ACHN (cell line): ENCODE data around the gene SLK.

Experiments
- DNase-seq: peaks from one replicate; pipeline ENCODE4 v3.0.0-alpha.2; 2015
- in situ Hi-C: cut with HindIII; loops from 2 replicates; pipeline ENCODE4 v1.10.0; 2017; ENCODE audit warnings: low sequenced_read_pairs, low pct_ligation_motif_present, low pct_unique_long_range_greater_than_20kb

Gene SLK

DNA sequence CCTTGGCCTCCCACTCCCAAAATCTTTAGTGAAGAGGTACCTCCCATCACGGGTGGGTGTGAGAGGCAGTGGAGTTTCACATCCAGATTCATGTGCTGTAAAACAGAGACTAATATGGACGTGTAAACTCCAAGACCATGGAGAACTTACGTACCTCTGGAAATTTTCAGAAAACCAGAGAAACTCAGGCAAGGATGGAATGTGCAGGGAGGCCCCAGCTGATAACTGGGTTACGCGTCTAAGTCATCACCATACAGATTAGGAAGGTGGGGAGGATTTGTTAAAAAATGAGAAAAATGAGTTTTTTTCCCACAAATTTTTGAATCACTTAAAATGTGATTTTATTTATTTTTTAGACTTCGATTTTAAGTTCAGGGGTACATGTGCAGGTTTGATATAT is 32.6 kb upstream of the SLK start:
- in situ Hi-C loops: no loop called here
- DNase-seq: no peak

DNA sequence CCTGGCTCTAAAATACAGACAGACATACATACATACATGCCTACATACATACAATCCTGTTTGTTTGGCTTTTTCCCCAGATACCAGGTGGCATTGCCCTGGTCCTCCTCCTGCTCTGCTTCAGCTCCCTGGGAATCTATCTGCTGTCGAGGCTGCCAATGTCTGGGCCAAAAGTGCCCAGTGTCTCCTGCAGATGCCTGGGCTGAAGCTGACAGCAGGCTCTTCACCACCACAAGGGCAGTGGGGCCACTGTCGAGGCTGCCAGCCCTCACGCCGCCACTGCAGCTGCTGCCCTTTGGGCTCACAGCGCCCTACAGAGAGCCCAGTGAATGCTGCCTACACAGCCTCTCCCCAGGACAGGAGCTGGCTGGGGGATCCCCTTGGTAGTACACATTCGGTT is 30.9 kb upstream of the SLK start:
- in situ Hi-C loops: no loop called here
- DNase-seq: no peak

DNA sequence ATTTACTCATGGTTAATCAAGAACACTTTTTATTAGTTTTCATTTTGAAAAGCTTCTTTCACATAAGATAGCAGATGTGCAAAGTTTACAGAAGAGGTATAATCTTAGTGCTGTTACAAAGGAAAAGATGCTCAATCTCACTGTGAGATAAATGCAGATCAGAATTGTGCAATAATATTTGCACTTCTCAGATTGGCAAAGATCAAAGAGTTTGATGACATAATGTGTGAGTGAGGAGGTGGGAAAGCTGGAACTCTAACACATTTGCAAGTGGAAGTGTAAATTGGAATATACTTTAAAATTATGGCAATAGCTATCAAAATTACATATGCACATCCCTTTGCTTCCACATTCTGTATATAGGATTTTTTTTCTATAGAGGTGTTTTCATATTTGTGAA is 27.4 kb upstream of the SLK start:
- DNase-seq: no peak
- in situ Hi-C loops: no loop called here

DNA sequence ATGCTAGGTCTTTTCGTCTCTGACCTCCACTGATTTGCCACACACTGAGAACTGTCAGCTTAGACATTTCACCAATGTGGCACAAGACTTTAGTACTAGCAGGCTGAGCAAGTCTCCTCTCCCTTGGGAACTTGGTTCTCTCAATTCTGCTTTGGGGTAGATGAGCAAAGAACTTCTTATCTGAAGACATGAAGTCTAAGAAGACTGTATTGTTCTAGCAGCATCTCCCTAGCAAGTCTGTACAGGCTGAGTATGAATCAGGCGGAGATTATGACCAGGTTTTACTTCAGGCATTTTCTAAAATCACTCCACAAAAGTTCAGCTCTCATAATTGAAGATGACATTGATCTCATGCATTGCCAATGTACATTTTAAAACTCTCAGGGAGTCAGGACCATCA is 25.1 kb upstream of the SLK start:
- in situ Hi-C loops: no loop called here

DNA sequence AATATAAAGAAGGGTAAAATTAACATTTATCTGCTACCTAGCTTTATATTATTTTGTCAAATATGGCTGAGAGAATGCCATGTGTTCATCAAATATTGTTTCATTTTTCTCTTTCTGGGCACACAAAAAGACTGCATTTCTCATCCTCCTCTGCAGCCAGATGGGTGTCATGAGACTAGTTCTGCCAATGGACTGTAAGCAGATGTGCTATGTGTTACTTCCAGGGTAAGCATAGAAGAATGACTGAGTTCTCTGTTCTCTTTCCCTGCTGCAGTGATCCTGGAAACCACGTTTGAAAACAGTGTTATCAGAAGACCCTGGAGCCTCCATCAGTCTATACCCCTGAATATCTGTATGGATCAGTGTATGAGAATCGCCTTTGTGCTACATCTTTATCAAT is 24.1 kb upstream of the SLK start:
- DNase-seq: no peak
- in situ Hi-C loops: no loop called here

More for the DNA sequence above, 25.1 kb upstream of the SLK start:
- no peak for DNase-seq

DNA sequence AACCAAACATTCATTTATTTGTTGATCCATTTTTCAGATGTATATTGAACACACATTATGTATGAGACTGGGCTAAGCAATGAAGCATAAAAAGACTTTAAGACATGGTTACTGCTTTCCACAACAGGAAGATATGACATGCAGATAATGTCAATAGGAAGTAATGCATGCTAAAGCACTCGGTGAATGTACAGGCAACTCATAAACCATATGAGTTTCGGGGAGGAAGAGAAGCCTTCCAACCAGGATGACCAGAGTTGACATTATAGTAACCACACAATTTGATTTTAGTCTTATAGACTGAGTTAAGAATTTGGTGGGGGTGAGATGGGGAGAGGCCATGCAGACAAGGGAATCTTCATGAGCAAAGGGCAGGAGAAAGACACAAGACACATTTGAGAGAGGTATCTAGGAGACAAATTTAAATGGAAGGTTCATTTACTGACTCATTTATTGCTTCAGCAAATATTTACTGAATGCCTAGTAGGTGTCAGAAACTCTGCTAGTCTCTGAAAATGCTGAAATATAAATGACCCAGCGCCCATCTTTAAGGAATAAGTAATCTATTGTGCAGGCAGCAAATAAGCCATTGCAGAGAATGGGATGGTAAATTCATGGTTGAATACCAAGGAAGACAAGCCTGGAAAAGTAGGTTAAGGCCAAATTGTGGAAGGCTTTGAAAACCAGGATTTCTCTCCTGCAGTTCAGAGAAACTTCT is 19.0 kb upstream of the SLK start:
- in situ Hi-C loops: no loop called here
- DNase-seq: no peak

DNA sequence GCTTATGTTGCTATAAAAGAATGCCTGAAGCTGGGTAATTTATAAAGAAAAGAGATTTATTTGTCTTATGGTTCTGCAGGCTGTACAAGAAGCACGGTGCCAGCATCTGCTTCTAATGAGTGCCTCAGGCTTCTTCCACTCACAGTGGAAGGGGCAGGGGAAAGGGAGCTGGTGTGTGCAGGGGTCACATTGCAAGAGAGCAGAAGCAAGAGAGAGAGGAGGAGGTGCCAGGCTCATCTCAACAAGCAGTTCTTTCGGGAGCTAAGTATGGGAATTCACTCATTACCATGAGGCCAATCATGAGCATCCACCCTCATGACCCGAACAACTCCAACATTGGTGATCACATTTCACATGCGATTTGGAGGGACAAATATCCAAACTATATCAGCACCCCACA is 17.2 kb upstream of the SLK start:
- in situ Hi-C loops: no loop called here
- no peak for DNase-seq

DNA sequence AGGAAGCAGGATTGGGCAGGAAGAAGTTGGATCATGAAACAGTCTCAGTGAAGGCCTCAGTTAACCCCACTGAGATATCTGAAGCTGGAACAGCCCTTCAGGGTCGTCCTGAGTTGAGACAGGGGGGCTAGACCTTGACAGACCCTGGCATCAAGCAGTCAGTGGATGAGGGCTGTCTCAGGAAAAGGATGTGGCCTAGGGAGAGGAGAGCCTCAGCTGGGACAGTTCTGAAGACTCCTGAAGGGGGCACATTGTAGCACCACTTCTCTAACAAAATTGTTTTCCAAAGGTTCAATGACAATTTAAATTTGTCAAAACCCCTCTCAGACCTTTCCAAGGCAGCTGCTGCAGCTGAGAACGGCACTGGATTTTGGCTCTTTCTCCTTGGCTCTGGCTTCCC is 15.8 kb upstream of the SLK start:
- DNase-seq: no peak
- in situ Hi-C loops: no loop called here

DNA sequence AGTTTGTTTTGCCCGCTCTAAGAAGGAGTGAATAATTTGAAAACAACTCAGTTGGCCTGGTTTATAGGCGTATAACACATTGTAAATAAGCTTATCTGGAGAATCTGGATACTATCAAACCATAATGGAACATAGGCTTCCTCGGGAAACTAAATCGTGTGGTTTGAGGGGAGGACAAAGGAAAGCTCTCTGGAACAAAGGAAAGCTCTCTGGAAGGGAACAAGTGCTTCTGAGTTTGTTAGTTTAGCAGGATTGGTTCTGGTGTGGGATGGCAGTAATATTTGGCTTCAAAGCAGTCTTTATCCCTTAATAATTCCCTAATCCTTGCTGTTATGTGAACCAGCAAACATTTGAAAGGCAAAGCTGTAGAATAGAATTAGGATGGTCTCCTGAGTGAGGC is 15.0 kb upstream of the SLK start:
- in situ Hi-C loops: no loop called here
- no peak for DNase-seq

DNA sequence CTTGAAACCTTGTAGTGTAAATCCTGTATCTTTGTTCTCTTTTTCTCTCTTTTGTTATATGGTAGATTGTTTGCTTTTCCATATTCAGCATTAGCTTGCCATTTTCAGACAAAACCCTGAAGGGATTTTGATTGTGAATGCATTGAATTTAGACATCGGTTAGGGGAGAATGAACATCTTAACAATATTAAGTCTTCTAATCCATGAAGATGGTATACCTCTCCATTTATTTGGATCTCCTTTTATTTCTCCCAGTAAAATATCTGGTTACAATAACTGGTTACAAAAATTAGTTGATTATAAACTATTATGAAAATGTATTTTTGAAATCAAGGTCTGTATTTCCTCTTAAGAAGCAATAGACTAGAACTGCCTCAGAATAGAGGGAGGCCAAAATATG is 12.4 kb upstream of the SLK start:
- no peak for DNase-seq
- in situ Hi-C loops: no loop called here

DNA sequence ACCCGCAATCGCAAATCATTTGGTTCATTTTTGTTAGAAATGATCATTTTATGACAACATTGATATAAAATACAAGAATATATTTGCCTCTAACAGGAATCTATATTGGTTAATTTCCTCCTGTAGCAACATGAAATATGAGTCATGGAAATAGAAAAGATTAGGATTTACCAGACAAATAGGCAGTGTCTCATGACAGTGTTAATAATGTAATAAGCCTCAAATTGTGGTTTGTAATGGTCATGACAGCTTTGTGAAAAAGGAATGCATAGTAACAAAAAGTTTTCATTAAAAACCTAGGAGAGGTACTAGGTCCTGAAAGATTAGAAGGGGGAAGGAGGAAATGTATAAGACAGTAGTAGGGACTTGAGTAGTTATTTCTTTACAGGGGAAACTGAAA is 7.9 kb upstream of the SLK start:
- in situ Hi-C loops: no loop called here
- DNase-seq: no peak

DNA sequence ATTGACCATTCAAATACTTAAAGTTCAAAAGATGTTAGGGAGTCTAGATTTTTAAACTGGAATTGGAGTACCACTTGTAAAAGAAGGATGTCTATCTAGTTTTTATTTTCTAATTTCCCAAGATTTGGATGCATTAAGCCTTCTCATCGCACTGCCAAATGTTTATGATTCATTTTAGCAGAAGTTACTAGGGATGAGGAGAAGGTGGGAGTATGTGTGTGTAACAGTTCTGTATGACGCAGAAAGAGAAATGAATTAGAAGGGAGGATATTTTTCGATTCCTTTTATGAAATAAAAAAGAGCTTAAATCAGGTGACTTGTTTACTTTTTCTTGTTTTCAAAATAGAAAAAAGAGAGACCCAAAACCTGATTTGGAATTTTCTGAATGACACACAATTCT is 6.8 kb upstream of the SLK start:
- in situ Hi-C loops: no loop called here
- DNase-seq: no peak

DNA sequence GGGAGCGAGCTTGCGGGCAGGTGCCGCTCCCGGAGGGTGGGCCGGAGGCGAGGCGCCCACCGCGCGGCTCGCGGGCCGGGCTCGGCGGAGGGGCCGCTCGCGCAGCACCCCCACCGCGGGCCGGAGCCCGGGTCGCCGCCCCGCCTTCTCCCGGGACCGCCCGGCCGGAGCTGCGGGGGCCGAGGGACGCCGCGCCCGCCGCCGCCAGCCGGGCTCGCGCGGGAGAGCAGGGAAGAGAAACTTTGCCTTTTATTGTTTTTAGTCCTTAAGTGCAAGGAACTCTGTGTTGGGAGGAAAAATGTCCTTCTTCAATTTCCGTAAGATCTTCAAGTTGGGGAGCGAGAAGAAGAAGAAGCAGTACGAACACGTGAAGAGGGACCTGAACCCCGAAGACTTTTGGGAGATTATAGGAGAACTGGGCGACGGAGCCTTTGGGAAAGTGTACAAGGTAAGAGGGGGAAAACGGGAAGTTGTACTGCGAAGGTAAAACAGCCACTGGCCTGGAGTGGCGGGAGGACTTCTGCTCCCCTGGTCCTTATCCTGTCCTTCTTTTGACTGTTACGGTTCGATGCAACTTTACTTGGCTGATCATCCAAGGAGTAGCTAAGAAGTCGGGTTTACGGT is 620 bp downstream of the SLK start:
- peak; percentile 63 for DNase-seq
- in situ Hi-C loops: no loop called here

DNA sequence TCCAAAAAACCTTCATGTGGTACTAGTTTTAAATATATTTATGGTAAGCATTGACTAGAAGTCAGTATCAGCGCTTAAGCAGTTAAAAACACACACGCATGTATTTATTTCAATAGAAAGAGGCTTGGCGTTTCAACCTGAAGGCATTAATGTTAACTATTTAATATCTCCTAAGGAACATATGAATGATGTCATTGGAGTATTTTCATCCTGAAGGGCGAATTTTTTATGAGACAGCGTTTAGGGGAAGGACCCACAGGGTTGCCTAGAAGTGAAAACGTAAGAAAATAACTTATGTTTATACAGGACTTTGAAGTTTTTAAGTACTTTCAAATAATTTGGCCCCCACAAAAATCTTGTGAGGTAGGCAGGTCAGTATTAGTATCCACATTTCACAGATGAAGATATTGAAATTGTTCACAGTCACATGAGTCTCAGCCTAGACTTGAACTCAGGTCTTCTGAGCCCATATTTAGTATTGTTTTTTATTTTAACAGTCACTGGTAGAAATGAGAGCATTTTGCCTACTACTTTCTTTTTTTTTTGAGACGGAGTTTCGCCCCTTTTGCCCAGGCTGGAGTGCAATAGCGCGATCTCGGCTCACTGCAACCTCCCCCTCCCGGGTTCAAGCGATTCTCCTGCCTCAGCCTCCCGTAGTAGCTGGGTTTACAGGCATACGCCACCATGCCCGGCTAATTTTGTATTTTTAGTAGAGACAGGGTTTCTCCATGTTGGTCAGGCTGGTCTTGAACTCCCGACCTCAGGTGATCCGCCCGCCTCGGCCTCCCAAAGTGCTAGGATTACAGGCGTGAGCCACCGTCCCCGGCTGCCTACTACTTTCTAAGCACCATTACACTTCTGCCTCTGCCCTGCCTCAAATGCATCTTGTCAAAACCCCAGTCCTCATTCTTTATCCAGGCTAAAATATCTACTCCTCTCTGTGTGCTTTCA is 1.8 kb downstream of the SLK start:
- in situ Hi-C loops: no loop called here
- DNase-seq: no peak

DNA sequence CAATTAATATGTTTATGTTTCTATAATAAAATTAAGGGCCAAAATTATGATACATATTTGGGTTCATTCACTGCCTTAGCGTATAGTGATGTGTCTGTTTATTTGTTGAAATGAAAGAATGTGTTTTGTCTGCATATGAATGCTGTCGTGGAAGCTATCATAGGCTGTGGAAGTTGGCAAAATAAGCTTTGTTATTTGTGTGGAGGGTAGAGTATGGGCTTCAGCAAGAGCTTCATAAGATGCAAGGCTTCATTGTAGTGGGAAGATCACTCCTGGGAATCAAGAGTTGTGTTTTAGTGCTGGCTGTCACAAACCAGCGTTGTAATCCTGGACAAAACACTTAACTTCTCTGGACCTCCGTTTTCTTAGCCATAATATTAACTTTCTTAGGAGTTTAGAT is 2.5 kb downstream of the SLK start:
- in situ Hi-C loops: no loop called here
- DNase-seq: no peak

DNA sequence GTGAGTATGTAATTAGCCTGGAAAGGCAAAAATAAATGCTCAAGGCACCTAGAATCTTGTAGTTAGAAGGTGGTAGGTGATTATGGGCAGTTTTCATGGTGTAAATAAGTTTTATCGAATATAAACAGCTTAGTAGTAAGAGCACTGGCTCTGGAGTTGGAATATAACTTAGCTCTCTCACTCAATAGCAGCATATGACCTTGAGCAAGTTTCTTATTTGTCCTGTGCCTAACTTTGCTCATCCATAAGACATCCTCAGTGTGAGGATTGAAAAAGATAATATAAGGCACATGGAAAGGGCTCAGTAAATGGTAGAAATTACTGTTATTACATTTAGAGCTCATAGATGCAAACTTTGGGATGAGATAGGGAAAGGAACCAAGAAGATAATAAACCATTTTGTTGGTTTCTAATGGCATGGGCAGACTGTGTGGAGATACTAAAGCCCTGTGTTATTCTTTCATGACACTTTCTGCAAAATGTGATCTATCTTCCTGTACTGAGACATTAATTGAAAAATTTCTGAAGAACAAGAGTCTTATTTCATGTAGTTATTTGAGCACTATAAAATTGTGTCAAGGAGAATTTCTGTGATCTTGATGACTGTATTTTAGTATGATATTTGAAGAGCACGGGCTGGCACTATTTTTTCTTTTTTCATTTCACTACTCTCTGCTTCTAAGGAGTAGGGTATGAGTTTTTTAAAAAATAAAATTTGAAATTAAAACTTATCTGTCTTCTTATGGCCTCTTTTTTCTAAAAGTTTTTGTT is 3.1 kb downstream of the SLK start:
- DNase-seq: no peak
- in situ Hi-C loops: no loop called here

DNA sequence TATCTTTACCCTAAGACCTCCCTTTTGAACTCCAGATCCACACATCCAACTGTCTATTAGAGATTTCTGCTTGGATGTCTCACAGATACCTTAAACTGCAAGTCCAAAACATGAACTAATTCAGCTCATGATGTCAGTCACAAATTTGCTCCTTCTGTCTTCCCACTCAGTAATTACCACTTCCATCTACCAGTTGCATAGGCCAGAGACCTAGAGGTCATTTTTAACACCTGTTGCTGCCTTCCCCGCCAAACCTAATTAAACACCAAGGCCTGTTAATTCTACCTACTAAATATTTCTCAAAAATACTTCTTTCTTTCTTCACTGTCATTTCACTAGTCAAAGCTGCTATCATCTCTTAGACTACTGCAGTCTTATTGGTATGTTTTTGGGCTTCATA is 8.2 kb downstream of the SLK start:
- in situ Hi-C loops: no loop called here
- DNase-seq: no peak

DNA sequence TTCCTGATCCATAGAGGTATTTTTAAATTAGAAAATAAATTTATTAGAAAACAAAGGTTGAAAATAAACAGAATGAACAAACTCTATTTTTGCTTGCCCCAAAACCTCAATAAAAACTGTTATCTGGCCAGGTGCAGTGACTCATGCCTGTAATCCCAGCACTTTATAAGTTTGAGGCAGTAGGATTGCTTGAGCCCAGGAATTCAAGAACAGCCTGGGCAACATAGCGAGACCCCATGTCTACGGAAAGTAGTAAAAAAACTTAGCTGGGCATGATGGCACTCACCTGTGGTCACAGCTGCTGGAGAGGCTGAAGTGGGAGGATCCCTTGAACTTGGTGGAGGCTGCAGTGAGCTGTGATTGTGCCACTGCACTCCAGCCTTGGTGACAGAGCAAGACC is 10.3 kb downstream of the SLK start:
- DNase-seq: no peak
- in situ Hi-C loops: no loop called here

DNA sequence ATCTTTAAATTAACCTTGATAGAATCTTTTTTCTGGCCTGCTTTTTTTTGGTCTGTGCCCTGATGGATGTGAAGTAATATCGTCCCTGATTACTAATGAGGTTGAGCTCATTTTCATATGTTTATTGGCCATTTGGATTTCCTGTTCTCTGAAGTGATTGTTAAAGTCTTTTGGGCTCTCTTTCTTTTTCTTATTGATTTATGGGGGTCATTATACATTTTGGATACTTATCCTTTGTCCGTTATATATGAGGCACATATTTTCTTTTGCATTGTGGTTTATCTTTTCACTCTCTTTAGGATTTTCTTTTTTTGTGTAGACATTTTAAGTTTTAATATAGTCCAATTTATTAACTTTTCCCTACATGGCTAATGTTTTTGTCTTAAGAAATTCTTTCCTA is 12.6 kb downstream of the SLK start:
- DNase-seq: no peak
- in situ Hi-C loops: no loop called here
